WERI-Rb-1 (cell line): ENCODE results near the gene CBARP.

ENCODE experiments used
- DNase-seq: peaks from one replicate; pipeline ENCODE4 v3.0.0-alpha.2; 2020
- H3K27ac ChIP-seq: fragments of 250-450 bp; sonication (Bioruptor Pico); 2 replicates; pipeline ENCODE4 v1.5.1; 2020; ENCODE audit warnings: mild to moderate bottlenecking, moderate library complexity
- H3K27me3 ChIP-seq: fragments of 250-450 bp; sonication (Bioruptor Pico); 2 replicates; pipeline ENCODE4 v1.5.1; 2021; ENCODE audit warnings: mild to moderate bottlenecking, low read depth, moderate library complexity; ENCODE audit not compliant: insufficient read depth, severe bottlenecking
- H3K36me3 ChIP-seq: fragments of 250-450 bp; sonication (Bioruptor Pico); 2 replicates; pipeline ENCODE4 v1.5.1; 2020; ENCODE audit warnings: mild to moderate bottlenecking, moderate library complexity
- H3K4me3 ChIP-seq: 2 replicates; pipeline ENCODE4 v1.5.1; 2011; ENCODE audit warnings: low read depth, mild to moderate bottlenecking, control low read depth, low read length
- H3K9me3 ChIP-seq: fragments of 250-450 bp; sonication (Bioruptor Pico); 2 replicates; pipeline ENCODE4 v1.5.1; 2021; ENCODE audit warnings: mild to moderate bottlenecking, moderate library complexity; ENCODE audit not compliant: severe bottlenecking
- CTCF ChIP-seq: IDR thresholded peaks from 2 replicates; pipeline ENCODE4 v1.5.1; 2011; ENCODE audit warnings: low read depth, mild to moderate bottlenecking, control low read depth, inconsistent platforms, low read length

The CBARP gene

GRCh38 chr19:1228161-1228957, 9.4 kb downstream of the CBARP start:
- no peak for TF ChIP-seq CTCF
- H3K27ac ChIP-seq: no peak overlapping the region
- peaks cover 47% of the 10 kb centered on the region for H3K36me3 ChIP-seq
- no peak for DNase-seq
- no peak overlapping the region for H3K4me3 ChIP-seq
- no peaks in the 10 kb centered on the region for H3K9me3 ChIP-seq
- H3K27me3 ChIP-seq: no peaks in the 10 kb centered on the region

- H3K9me3 ChIP-seq: no peaks in the 10 kb centered on the region
- no peak for TF ChIP-seq CTCF
- no peak overlapping the region for H3K4me3 ChIP-seq
- peaks cover 55% of the 10 kb centered on the region for H3K36me3 ChIP-seq
- no peaks in the 10 kb centered on the region for H3K27me3 ChIP-seq
- no peak overlapping the region for H3K27ac ChIP-seq
- no peak for DNase-seq
Measured at GRCh38 chr19:1227304-1228054, 10.3 kb downstream of the CBARP start.

DNA sequence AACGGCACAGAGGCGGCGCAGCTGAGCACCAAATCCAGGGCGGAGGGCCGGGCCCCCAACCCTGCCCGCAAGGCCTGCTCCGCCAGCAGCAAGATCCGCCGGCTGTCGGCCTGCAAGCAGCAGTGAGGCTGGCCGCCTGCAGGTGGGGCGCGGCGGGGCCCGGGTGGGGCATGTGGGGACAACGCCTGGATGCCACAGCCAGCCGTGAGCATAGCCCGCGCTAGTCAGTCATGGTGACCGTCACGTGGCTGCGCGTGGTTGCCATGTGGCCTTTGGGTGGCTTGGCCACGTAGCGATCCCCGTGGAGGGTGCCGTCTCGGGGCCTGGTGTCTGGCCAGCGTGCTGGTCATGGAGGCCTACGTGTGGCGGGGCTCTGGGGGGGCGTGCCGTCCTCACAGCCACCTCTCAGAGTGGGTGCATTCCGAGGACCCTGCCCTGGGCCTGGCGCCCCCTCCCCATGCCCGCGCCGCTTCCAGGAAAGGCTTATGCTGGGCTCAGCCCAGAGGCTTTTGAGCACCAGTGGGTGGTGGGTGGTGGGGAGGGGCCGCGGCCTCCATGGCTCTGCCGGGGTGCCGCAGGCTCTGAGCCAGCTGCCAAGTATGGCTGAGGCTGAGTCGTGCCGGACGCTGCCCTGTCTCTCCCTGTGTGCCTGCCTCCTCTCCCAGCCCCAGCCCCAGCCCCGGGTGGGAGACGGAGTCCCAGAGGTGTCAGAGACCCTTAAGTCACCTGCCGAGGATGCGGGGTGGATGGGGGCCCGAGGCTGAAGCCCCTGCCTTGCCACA, 11.1 kb downstream of the CBARP start:
- DNase-seq: no peak
- Histone ChIP-seq H3K36me3 (peaks cover 61% of the 10 kb centered on the region), H3K27ac (no peak overlapping the region), H3K4me3 (no peak overlapping the region), H3K9me3 (no peaks in the 10 kb centered on the region), H3K27me3 (no peaks in the 10 kb centered on the region)
- TF ChIP-seq CTCF: no peak

DNA sequence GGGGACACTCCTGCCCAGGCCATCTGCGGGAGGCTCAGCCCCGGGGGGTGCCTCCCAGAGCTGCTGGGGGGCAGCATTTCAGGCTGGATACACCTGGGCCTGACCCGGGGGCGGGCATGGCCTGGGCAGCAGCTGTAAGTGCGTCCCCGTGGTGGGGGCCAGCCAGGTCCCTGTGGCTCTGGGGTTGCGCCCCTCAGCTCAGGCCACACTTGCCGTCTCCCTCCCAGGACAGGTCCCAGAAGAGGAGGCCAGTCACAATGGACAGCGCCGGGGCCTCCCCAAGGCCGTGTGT, 11.6 kb downstream of the CBARP start:
- H3K27me3 ChIP-seq: no peaks in the 10 kb centered on the region
- DNase-seq: no peak
- peaks cover 66% of the 10 kb centered on the region for H3K36me3 ChIP-seq
- H3K4me3 ChIP-seq: no peak overlapping the region
- H3K27ac ChIP-seq: no peak overlapping the region
- no peaks in the 10 kb centered on the region for H3K9me3 ChIP-seq
- TF ChIP-seq CTCF: no peak

GRCh38 chr19:1225440-1226226, 12.2 kb downstream of the CBARP start:
- no peak for DNase-seq
- no peaks in the 10 kb centered on the region for H3K27me3 ChIP-seq
- H3K27ac ChIP-seq: no peak overlapping the region
- no peak overlapping the region for H3K4me3 ChIP-seq
- H3K36me3 ChIP-seq: peaks cover 72% of the 10 kb centered on the region
- H3K9me3 ChIP-seq: no peaks in the 10 kb centered on the region
- TF ChIP-seq CTCF: no peak
